Cortex of kidney (tissue), 1 donor: Measurements from ENCODE around the gene RABL6.
"Not testable (repeated sequence)": the region's sequence is repeated elsewhere in the genome, so short reads cannot be mapped to it uniquely, and the experiment has no call there.

Source experiments
- DNase-seq: peaks from one replicate; lab custom pipeline; 2025; lab: John Stamatoyannopoulos, UW

RABL6 gene, protein sequence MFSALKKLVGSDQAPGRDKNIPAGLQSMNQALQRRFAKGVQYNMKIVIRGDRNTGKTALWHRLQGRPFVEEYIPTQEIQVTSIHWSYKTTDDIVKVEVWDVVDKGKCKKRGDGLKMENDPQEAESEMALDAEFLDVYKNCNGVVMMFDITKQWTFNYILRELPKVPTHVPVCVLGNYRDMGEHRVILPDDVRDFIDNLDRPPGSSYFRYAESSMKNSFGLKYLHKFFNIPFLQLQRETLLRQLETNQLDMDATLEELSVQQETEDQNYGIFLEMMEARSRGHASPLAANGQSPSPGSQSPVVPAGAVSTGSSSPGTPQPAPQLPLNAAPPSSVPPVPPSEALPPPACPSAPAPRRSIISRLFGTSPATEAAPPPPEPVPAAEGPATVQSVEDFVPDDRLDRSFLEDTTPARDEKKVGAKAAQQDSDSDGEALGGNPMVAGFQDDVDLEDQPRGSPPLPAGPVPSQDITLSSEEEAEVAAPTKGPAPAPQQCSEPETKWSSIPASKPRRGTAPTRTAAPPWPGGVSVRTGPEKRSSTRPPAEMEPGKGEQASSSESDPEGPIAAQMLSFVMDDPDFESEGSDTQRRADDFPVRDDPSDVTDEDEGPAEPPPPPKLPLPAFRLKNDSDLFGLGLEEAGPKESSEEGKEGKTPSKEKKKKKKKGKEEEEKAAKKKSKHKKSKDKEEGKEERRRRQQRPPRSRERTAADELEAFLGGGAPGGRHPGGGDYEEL

DNA sequence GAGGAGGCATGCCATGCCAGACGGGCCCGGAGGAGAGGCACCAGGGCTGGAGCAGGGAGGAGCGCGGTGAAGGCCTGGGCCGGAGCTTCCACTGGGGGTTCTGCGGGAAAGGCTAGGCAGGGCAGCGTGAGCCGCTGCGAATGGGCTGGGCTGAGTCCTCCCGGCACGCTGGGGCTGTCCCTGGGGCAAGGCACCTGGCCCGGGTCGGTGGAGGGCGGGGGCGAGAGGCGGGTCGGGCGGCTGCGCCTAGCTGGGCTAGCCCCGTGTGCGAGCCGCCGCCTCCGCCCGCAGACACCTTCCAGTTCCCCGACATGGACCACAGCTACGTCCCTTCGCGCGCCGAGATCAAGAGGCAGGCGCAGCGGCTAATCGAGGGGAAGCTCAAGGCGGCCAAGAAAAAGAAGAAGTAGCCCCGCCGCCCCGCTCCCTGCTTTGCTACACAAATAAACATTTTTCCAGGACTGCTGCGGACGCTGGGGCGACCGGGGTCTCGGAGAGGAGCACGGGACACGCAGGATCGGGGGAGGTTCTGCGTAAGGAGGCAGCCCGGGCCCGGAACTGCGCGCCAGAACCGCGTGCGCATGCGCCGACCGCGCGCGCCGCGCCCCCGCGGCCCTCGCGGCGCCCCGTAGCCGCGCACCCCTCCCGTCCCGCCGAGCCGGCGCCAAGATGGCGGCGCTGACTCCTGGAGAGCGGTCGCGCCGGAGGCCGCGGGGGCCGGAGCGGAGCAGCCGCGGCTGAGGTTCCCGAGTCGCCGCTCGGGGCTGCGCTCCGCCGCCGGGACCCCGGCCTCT, at the start of gene RABL6:
TSS of gene RABL6 (plus strand) at position 668 of the 794 bp plus-strand sequence. CDS start 249 bp downstream, outside the sequence.
- DNase-seq = no peak

DNA sequence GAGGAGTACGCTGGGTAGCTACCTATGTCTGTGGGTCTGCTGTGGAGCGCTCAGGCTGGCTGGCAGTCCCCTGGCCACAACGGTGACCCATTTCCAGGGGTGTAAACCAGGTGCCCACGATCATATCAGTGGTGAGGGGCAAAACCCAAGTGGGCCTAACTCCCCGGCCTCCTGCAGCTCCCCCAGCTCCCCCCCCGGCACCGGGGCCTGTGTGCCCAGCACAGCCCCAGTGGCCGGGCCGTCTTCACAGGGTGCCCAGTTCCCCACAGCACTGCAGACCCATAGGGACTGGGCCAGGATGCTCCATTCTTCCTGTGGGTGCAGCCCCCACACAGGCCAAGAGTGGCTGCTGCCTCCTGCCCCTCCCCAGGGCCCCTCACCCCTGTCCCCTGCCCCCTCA, 48.7 kb upstream of the RABL6 start:
- no peak for DNase-seq

- DNase-seq = no peak
These were observed 48.1 kb upstream of the RABL6 start for GRCh38 chr9:136759436-136760325.

DNA sequence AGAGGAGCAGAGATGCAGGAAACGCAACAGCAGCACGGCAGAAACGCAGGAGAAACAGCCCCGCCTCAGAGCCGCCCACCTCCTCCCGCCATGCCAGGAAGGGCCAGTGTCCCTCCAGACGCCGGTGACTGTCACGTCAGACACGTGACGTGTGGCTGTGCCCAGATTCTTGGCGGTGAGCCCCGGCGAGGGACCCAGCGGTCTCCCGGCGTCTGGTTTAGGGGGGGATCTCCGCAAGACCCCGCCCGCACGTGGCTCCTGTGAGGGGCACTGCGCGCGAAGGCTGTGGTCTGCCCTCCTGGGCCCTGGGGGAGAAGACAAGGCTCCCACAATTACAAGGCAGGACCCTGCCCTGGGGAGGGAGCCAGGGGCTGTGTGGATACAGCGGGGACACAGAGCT, 47.3 kb upstream of the RABL6 start:
- no peak for DNase-seq

GRCh38 chr9:136760834-136761544, 46.8 kb upstream of the RABL6 start:
- DNase-seq = not testable (repeated sequence)

GRCh38 chr9:136761545-136761981, 46.2 kb upstream of the RABL6 start:
- no peak for DNase-seq

- DNase-seq = no peak
These were observed 45.5 kb upstream of the RABL6 start for GRCh38 chr9:136762221-136762691.

- DNase-seq = no peak
These were observed 44.7 kb upstream of the RABL6 start for GRCh38 chr9:136762915-136763648.

DNA sequence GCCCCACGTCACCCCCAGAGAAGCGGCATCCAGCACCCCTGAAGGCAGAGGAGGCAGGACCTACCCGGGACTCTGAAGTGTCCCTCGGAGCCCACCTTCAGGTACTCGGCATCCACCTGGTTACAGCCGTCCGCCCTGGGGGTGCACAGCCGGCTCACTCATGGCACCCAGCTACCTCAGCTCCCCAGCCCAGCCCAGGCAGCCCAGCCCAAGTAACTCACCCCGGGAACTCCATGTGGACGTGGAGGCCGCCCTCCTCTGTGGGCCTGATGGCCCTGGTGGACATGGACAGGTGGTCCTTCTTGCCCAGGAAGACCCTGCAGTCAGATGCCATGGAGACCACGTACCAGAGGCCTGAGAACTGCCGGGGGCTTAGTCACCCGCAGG, 44.1 kb upstream of the RABL6 start:
- no peak for DNase-seq

DNA sequence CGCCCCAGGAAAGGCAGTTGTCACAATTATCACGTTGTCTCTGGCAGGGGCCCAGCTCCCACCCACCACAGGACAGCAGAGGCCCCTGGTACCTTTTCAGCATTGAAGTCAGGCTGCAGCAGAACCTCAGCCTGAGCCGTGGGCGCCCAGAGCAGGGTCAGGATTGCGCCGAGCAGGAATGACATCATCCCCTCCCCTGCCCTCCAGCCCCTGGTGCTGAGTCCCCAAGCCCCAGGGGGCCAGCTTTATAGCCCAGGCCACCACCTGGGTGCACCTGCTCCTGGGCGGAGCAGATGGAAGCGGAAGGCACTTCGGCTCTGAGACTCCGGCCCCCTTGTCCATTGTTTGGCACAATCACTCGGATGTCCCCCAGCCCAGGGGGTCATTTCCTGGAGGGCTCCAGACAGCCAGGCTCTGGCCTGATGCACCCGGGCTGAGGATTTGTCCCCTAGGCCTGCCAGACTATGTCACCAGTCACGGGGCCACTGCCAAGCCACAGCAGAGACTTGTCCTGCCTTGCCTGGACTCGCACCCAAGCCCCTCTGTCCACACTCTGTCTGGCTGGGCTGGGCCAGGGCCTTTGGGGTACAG, 43.4 kb upstream of the RABL6 start, which contains the start of gene LCN15:
TSS of gene LCN15 (minus strand) at position 218 of the 591 bp plus-strand sequence. CDS start at position 188, 30 bp downstream.
- no peak for DNase-seq

- no peak for DNase-seq
These were observed 42.7 kb upstream of the RABL6 start for GRCh38 chr9:136765041-136765440.

- not testable (repeated sequence) for DNase-seq
These were observed 41.9 kb upstream of the RABL6 start for GRCh38 chr9:136765745-136766409.

- not testable (repeated sequence) for DNase-seq
These were observed 41.2 kb upstream of the RABL6 start for GRCh38 chr9:136766410-136767120.

- DNase-seq = no peak
These were observed 38.0 kb upstream of the RABL6 start for GRCh38 chr9:136769710-136770191.

DNA sequence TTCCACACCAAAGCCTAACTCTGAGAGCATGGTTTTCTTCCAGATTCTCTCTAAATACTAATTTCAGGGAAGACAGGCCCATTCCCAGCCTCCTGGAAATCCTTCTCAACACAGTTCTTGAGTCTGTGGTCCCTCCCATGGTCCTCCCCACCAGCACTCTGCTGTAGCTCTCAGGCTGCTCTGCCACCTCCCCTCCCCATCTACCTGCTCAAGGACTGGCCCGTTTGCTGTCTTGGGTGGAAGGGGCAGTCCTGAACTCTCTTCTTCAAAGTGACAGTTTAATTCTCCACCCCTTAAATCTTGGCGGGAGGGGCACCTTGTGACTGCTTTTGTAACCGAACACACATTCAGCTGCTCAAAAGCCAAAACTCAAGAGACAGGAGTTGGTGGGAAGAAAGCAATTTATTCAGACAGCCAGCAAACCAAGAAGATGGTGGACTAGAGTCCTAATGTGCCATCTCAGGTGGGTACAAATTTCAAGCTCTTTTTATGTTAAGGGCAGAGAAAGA, 35.8 kb upstream of the RABL6 start:
- no peak for DNase-seq

GRCh38 chr9:136773386-136774044, 34.2 kb upstream of the RABL6 start:
- no peak for DNase-seq

GRCh38 chr9:136774416-136775045, 33.2 kb upstream of the RABL6 start:
- DNase-seq = no peak
